PC-9 (cell line): ENCODE measurements around the gene HSBP1. TPM values are rescaled to one million over a fixed set of nuclear protein-coding genes. Genes with fewer than 3 reads are reported as not detected.

Source experiments
- BruUV-seq: library from RNA; stranded (reverse); fragments of 400-500 nt; replicated peaks from 2 replicates; lab custom pipeline; 2021; lab: Mats Ljungman, UMichigan
- CTCF ChIA-PET: fragments of 300-600 bp; sonication (Branson Sonifier 250); formaldehyde crosslinking; loops from one replicate; lab custom pipeline; 2022; ENCODE audit warnings: antibody characterized with exemption; lab: Charles Lee
- POLR2A ChIA-PET: fragments of 300-600 bp; sonication (Branson Sonifier 250); formaldehyde crosslinking; loops from one replicate; lab custom pipeline; 2022; ENCODE audit warnings: antibody characterized with exemption; ENCODE audit not compliant: unreplicated experiment; lab: Charles Lee
- DNase-seq, 2 experiments: peaks; one replicate each; pipeline versions ENCODE4 v3.0.0 to v3.0.0-alpha.2; 2015 to 2022; ENCODE audit warnings: mixed read lengths in 1 of 2
- H2AFZ ChIP-seq: fragments of 200-600 bp; sonication (generic); 2 replicates; pipeline ENCODE4 v1.8.1; 2017; ENCODE audit warnings: antibody characterized with exemption
- H3F3A ChIP-seq: fragments of 200-600 bp; sonication (generic); 2 replicates; pipeline ENCODE4 v1.8.1; 2017; ENCODE audit warnings: antibody characterized with exemption, mild to moderate bottlenecking, low read depth; ENCODE audit not compliant: insufficient read depth
- H3K27ac ChIP-seq: fragments of 200-600 bp; sonication (generic); 2 replicates; pipeline ENCODE4 v1.6.1; 2016; ENCODE audit warnings: mixed run types
- H3K27me3 ChIP-seq: fragments of 200-600 bp; sonication (generic); 2 replicates; pipeline ENCODE4 v1.6.1; 2016; ENCODE audit warnings: low read depth, mixed run types; ENCODE audit not compliant: insufficient read depth
- H3K36me3 ChIP-seq: fragments of 200-600 bp; sonication (generic); 2 replicates; pipeline ENCODE4 v1.6.1; 2016; ENCODE audit warnings: low read depth, mixed run types
- H3K4me1 ChIP-seq: fragments of 200-600 bp; sonication (generic); replicated peaks from 2 replicates; pipeline ENCODE4 v1.6.1; 2016; ENCODE audit warnings: mixed run types; ENCODE audit not compliant: insufficient read depth
- H3K4me2 ChIP-seq: fragments of 200-600 bp; sonication (generic); 2 replicates; pipeline ENCODE4 v1.6.1; 2017; ENCODE audit warnings: mixed run types
- H3K4me3 ChIP-seq: fragments of 200-600 bp; sonication (generic); 2 replicates; pipeline ENCODE4 v1.6.1; 2016; ENCODE audit warnings: mixed run types
- H3K79me2 ChIP-seq: fragments of 200-600 bp; sonication (generic); 2 replicates; pipeline ENCODE4 v1.6.1; 2017; ENCODE audit warnings: low read depth, mixed run types
- H3K9me2 ChIP-seq: fragments of 200-600 bp; sonication (generic); 2 replicates; pipeline ENCODE4 v1.8.1; 2017; ENCODE audit warnings: mild to moderate bottlenecking; ENCODE audit not compliant: insufficient read depth
- H3K9me3 ChIP-seq: fragments of 200-600 bp; sonication (generic); 2 replicates; pipeline ENCODE4 v1.8.1; 2016; ENCODE audit warnings: low read depth; ENCODE audit not compliant: insufficient read depth
- H4K20me1 ChIP-seq: fragments of 200-600 bp; sonication (generic); 2 replicates; pipeline ENCODE4 v1.8.1; 2017; ENCODE audit not compliant: insufficient read depth
- CTCF ChIP-seq: fragments of 200-600 bp; sonication (generic); conservative IDR thresholded peaks from 2 replicates; pipeline ENCODE4 v1.6.1; 2017; ENCODE audit warnings: mixed run types, antibody characterized with exemption, mild to moderate bottlenecking, moderate library complexity
- EZH2 ChIP-seq: fragments of 200-600 bp; sonication (generic); IDR thresholded peaks from 2 replicates; pipeline ENCODE4 v1.8.0; 2017; ENCODE audit warnings: antibody characterized with exemption, low read depth
- intact Hi-C: fragments of 100-400 bp; cut with micrococcal nuclease; formaldehyde crosslinking; loops from one replicate; pipeline ENCODE4 v1.10.0; 2022; ENCODE audit not compliant: unreplicated experiment
- total RNA-seq: library from RNA; stranded (reverse); gene quantifications from 2 replicates; pipeline ENCODE4 v1.2.3, GENCODE V29; 2021

Gene HSBP1
- total RNA-seq, 1 experiment from 2014 or later = 130 TPM

- no peaks in the 10 kb centered on the region for H3K9me2 ChIP-seq
- H4K20me1 ChIP-seq = no peaks in the 10 kb centered on the region
- no TSS peak for BruUV-seq
- H3K79me2 ChIP-seq = no peaks in the 10 kb centered on the region
- H3K4me2 ChIP-seq = no peak overlapping the region
- no peak overlapping the region for H3K4me3 ChIP-seq
- H3K4me1 ChIP-seq = no peaks in the 10 kb centered on the region
- TF ChIP-seq CTCF (no peak), EZH2 (no peak)
- no peaks in the 10 kb centered on the region for H3F3A ChIP-seq
- POLR2A ChIA-PET = no interaction called here
- no peak for DNase-seq
- intact Hi-C loops = no loop called here
- no peak overlapping the region for H3K27ac ChIP-seq
- no peaks in the 10 kb centered on the region for H3K36me3 ChIP-seq
- CTCF ChIA-PET = no interaction called here
- peaks cover 95% of the 10 kb centered on the region for H3K27me3 ChIP-seq
- no peaks in the 10 kb centered on the region for H3K9me3 ChIP-seq
- no peak overlapping the region for H2AFZ ChIP-seq
Observed at GRCh38 chr16:83772806-83773205, 35.0 kb upstream of the HSBP1 start.

GRCh38 chr16:83774066-83774465, 33.7 kb upstream of the HSBP1 start:
- no peaks in the 10 kb centered on the region for H3K9me2 ChIP-seq
- no peaks in the 10 kb centered on the region for H3K36me3 ChIP-seq
- intact Hi-C loops = no loop called here
- no peak overlapping the region for H2AFZ ChIP-seq
- TF ChIP-seq CTCF (no peak), EZH2 (no peak)
- H3K4me2 ChIP-seq = no peak overlapping the region
- POLR2A ChIA-PET = no interaction called here
- H3K79me2 ChIP-seq = no peaks in the 10 kb centered on the region
- H4K20me1 ChIP-seq = no peaks in the 10 kb centered on the region
- no peaks in the 10 kb centered on the region for H3F3A ChIP-seq
- H3K4me3 ChIP-seq = no peak overlapping the region
- H3K9me3 ChIP-seq = no peaks in the 10 kb centered on the region
- peaks cover 98% of the 10 kb centered on the region for H3K27me3 ChIP-seq
- H3K27ac ChIP-seq = no peak overlapping the region
- CTCF ChIA-PET = no interaction called here
- no peaks in the 10 kb centered on the region for H3K4me1 ChIP-seq
- DNase-seq = no peak
- BruUV-seq = no TSS peak

GRCh38 chr16:83776944-83777343, 30.8 kb upstream of the HSBP1 start:
- H3F3A ChIP-seq = no peaks in the 10 kb centered on the region

More at GRCh38 chr16:83776944-83777343, 30.8 kb upstream of the HSBP1 start:
- Histone ChIP-seq H3K36me3 (no peaks in the 10 kb centered on the region), H3K4me2 (no peak overlapping the region), H3K4me3 (no peak overlapping the region), H4K20me1 (no peaks in the 10 kb centered on the region), H3K9me3 (no peaks in the 10 kb centered on the region), H3K4me1 (no peaks in the 10 kb centered on the region), H3K9me2 (no peaks in the 10 kb centered on the region), H3K27ac (no peak overlapping the region), H2AFZ (no peak overlapping the region), H3K27me3 (peaks cover 97% of the 10 kb centered on the region), H3K79me2 (no peaks in the 10 kb centered on the region)
- DNase-seq = no peak
- intact Hi-C loops = no loop called here
- no TSS peak for BruUV-seq
- ChIA-PET POLR2A (no interaction called here), CTCF (no interaction called here)
- no peak for TF ChIP-seq EZH2
- TF ChIP-seq CTCF = no peak
